Limb (tissue), 2 donors: ENCODE measurements around the gene HGF.

Experiments
- DNase-seq, 2 donors: peaks; one replicate each; pipeline ENCODE4 v3.0.0-alpha.2; 2016; ENCODE audit errors: extremely low spot score in 2 of 2

HGF gene

DNA sequence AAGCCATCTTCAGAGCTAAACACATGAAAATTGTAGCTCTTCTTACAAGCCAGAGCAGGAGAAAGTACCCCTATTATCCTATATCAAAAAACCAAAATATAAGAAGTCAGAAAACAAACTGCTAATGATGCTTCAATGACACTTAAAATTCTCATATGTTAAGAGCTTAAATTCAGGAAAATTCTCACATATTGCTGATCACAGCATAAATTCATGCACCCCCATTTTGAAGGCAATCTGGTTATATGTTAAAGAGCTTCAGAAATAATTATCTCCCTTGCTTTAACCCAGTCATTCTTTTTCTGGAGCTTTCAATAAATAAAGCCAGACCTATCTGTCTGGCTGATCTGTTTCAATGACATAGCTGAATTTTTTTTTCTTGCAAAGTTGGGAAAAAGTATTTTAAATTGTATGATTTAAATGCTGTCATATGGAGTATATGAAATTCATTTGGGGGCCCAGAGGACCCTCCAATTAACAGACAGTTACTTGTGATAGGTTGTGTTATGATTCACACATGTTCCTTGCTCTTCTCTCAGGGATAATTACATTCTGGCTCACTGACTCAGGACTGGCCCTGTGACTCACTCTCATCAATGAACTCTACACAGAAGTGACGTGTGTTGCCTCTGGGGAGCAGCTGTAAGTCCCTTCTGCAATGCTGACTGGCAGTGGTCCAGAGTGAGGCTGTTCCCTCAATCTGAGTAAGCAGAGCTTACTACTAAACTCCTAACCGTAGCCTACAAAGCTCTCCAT is 85.2 kb downstream of the HGF start:
- peak; percentile 57 to 70 for DNase-seq

DNA sequence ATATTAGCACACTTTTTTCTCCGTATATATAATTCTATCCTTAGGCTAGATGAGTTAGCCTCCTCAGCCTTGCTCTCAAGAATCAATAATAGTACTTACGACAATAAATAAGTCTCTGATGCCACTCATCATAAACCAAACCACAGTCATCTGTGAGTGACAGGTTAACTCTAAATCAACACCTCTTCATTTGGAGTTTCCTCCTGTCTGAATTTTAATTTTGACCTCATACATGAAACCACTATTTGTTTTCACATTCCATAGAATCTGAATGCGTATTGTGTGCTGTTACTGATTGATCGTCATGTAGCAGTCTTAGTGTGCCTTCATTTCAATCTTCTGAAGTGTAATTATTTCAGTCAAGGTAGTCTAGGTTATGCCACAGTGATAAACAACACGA is 85.8 kb downstream of the HGF start:
- no peak for DNase-seq

DNA sequence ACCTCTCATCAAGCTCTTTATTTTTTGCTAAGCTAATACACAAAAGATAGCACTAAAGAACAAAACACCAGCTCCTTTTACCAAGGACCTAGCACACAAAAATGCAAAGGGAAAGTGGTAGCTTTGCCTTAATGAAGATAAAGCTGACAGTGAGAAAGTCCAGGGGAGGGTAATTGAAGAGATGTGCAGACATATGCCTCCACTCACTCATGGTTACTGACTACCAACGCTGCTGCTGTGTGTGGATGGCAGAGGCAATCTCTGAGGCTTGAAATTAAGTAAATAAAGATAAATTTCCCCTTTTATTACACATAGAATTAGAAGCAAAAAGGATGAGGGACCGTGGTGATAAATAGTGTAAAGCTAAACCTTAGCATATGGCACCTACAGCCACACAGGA is 87.0 kb downstream of the HGF start:
- DNase-seq: no peak

DNA sequence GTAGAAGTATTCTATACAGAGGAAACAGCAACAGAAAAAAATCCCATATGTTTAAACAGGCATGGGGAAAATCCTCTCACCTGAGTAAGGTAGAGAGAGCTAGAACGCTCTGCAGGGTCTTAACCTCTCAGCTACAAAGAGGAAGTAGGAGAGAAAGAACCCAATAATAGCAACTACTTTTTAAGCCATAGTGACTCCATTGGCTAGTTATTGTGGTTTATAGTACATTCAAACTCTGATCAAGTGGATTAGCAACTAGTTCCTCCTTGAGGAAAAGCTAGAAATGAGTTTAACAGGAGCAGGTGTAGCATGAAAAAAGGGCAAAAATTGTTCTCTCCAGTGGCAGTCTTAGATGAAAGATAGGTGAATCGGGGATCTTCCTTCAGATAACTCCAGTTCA is 89.7 kb downstream of the HGF start:
- DNase-seq: no peak

DNA sequence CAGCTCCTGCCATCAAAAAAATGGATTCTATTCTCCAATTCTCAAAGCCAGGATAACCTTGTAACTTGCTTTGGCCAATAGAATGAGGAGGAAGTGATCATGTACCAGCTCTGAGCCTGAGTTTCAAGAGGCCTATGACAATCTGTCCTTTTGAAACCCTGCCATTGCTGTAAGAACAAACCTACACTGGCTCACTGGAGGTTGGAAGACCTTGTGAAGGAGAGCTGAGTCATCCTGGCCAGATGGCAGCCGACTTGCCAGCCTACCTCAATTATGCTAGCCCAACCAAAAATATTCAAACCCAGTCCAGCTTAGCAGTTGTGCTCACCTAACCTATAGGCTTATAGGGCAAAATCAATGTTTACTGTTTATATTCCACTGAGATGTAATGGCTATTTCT is 93.0 kb downstream of the HGF start:
- no peak for DNase-seq

DNA sequence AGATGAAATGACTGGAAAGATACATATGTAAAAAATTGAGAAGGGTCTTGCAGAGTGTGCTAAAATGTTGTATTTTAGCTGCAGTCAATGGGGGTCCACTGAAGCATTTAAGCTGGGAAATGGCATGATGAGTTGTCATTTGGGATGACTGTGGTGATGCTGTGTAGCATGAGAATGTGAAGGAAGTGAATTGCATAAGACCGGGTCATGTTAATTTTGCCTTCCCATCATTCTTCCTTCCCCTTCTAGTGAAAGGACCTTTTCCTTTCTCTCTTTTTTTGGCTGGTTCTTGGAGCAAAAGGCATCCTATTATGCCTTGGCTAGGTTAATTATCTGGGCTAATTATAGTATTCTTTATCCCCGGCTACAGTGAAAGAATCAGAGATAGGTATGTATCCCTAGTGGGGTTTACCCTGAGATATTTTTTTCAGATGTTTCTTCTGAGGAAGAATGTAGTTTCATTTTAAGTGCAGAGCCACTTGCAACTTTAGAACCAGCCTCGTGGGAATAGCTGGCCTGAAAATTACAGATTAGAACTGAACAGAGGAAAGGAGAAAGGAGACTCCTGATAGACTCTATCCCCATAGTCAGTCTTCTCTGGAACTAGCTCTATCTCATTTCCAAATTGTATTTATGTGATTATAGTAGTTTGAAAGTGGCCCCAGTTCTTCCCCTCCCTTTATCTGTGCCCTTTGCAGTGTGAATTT is 93.6 kb downstream of the HGF start:
- DNase-seq: no peak

DNA sequence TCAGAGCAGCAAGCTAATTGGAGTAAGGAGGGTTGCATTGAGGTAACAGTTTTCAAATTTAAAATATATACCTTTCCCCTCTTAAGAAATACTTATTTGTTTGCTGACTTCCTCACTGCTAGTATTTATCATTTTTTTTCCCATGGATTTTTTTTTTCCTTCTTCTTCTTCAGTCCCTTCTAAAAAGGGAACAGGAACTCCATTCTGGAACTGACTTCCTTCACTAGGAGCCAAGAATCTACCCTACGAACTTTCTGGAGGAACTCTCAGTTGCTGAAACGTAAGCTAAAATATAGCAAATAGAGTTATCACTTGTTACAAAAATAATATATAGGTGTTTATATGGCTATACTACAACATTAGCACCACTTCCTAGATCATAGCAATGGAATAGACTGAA is 95.4 kb downstream of the HGF start:
- no peak for DNase-seq

DNA sequence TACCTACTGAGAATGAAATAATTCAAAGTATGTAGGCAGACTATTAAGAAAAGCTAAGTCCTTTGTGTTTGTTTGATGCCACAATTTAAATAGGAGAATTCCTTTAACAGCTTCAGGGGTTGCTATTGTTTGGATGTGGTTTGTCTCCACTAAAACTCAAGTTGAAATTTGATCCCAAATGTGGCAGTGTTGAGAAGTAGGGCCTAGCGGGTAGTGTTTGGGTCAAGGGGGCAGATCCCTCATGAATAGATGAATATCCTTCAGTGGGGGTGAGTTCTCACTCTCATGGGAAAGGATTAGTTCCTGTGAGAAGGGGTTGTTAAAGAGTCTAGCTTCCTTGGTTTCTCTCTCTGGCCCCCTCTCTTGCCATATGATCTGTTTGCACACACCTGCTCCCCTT is 97.0 kb downstream of the HGF start:
- no peak for DNase-seq

DNA sequence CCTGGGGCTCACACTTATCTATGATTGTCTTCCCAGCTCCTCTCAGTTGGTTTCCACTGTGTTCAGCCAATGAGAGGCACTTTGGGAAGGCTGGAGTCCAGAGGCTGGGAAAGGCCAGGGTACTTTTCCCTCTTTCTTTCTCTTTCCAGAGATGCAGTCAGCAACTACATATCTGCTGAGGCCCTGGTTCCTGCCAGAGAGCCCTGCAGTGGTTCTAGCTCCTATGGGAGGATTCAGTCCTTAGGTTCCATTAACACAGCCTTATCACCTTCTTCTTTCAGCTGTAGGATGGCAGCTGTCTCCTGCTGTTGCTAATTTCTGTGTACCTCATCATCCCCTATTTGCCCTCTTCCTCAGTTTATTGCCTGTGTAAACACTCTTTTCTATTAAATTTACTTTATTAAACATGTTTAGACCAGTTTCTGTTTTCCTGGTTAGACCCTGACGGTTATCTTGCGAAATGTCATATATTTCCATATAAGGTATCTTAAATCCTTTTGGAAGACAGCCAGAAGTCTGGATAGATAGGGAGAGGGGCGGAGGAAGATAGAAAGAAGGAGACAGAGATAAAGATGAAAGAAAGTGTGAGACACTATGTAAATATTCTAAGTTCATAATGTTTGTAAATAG is 100.3 kb downstream of the HGF start:
- DNase-seq: no peak

DNA sequence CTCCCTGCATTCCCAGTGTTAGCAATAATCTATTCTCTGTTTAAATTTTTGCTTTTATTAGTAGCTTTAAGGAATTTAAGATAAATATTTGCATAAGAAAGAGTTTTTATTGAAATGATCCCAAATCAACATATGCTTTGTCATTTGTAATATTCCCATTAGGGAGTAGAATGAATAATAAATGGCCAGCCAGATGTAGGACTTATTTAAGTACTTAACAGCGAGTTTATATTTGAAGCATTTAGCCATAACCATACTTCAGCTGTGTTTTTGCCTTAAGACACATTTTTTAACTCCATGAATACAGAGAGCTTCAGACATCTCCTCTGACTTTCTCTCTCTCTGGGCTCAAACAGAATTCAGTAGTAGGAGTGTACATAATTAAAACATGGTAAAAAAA is 103.6 kb downstream of the HGF start:
- no peak for DNase-seq

DNA sequence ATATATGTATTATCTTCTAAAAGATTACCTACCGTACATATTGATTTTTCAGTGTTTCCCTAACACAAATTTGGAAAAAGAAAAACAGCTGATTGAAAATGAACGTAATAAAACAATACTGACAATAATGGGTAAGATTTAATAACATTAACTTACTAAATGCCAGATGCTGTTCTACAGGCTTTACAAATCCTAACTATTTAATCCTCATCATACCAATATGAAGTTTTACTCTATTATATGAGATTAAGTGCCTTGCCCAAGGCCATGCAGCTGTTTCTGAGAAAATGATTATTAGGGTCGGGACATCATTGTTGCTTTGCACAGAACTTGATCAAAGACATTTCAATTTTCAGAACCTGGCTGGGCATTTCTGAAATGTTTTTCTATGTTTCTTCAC is 104.6 kb downstream of the HGF start:
- no peak for DNase-seq

DNA sequence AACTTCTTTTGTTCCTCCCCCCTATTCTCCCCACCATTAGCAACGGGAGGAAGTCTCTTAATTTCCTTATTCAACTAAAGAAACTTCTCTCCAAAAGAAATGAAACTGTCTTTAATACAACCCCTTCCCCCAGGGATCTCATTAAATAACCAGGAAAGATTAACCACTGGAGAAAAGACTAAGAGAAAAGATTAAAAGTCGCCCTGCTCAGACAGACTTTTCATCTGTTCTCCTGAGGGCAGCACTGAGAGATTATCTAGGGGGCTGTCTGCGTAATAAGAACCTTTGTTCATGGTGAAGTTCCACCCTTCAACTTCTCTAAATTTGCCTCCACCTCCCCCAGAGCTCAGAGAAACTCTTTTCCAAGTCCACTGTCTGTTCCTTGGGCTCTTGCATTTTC is 105.5 kb downstream of the HGF start:
- DNase-seq: no peak

DNA sequence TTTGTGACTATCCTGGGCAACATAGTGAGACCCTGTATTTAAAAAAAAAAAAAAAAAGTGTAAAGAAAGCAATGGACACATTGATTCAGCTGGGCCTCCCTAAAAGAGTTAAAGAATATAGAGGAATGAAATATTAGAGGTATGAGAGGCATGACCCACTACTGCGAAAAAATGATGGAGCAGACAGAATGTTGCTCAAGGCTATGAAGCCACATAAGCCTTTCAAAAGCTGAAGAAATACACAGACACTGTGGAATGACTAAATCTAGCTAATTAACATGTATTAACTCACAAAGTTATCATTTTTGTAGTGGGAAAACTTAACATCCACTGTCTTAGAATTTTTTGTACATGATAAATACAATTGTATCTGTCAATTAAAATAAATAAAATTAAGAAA is 107.3 kb downstream of the HGF start:
- no peak for DNase-seq

DNA sequence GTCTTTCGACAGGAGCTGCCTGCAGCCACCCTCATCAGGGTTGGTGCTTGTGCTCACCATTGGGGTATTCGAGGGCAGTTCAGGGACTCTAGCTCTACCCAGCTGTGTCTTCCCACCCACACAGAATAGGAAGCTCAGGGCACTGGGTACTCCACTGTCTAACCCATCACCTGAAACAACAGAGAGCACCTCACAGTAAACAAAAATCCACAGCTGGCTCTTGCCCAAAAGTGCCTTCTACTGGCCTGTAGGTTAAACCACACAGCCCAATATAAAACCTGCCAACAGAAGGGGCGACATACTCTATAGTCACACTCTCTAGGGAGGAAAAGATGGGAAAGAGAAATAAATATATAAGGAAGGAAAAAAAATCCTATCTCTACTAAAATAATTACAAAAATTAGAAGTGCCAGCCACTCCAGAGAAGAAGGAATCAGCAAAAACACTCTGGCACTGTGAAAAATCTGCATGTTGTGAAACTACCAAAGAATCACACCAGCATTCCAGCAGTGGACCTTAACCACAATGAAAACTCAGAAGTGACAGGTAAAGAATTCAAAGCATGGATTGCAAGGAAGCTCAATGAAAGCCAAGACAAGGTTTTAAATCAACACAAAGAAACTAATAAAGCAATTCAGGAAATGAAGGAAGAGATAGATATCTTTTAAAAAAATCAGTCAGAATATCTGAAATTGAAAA is 110.0 kb downstream of the HGF start:
- DNase-seq: no peak

DNA sequence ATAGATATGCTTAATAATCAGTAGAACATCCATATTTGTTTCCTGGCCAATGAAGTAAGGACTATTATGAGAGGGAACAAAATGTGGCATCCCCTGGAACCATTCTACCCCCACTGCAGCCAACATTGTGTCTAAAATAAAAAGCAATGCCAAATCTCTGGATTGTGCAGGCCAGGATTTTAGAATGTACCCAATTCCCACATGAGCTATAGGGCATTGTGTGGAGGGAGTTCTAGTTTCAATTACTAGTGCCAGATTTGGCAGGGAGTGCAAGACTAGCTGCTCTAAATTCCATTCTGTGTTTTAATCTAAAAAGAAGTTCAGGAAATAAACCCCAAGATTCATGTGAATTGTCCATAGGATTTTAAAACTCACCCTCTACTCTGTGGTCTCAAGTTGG is 112.3 kb downstream of the HGF start:
- no peak for DNase-seq

DNA sequence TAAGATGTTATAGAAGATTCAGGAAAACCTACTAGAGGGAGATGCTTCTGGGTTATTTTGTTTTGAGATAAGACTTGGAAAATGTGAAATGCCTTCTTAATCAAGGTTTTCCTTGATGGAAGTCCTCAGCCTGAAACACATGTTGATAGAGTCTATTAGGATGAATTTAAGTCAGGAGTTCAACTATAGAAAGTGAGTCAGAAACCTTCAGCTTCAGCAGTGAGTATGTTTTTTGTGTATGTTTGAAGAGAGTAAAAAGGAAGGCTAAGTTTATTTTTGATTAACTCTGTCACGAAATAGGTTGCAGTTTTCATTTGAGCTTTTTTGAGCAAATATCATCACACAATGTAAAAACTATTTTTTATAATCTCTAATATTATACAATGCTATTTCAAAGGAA is 114.6 kb downstream of the HGF start:
- no peak for DNase-seq

DNA sequence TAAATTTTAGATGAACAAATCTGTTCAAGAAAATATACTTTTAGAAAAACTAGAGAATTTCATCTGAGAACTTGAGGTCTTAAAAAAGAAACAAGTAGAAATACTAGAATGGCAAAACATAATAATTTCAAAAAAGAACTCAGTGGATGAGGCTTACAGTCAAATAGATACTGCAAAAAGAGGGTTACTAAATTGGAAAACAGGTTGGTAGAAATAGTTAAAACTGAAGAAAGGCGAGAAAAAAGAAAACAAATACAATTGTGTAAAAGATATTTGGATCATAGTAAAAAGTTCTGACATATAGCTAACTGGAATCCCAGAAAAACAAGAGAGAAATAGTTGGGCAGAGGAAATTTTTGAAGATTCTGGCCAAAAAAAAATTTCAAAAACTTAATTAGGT is 117.6 kb downstream of the HGF start:
- DNase-seq: no peak
